GM23338 (cell line): ENCODE results near the gene PROSER1. TPM values are rescaled to one million over a fixed set of nuclear protein-coding genes. Genes with fewer than 3 reads are reported as not detected.

Experiments
- ATAC-seq: fragments of 200-7000 bp; cut with Tn5 transposase; 3 replicates; pipeline ENCODE4 v1.9.1; 2020
- DNase-seq: peaks from one replicate; pipeline ENCODE4 v3.0.0-alpha.2; 2015; ENCODE audit warnings: low spot score
- H2AFZ ChIP-seq: fragments of 200-600 bp; sonication (generic); 2 replicates; pipeline ENCODE4 v1.8.0; 2016; ENCODE audit warnings: antibody characterized with exemption, mild to moderate bottlenecking, moderate library complexity
- H3F3A ChIP-seq: fragments of 200-600 bp; sonication (generic); replicated peaks from 2 replicates; pipeline ENCODE4 v1.8.0; 2017; ENCODE audit warnings: antibody characterized with exemption, mixed run types, low read depth
- H3K27ac ChIP-seq: fragments of 200-600 bp; sonication (generic); 2 replicates; pipeline ENCODE4 v1.6.1; 2016; ENCODE audit warnings: low read depth
- H3K27me3 ChIP-seq: fragments of 200-600 bp; sonication (generic); 2 replicates; pipeline ENCODE4 v1.8.0; 2016; ENCODE audit warnings: mild to moderate bottlenecking, mixed run types, moderate library complexity; ENCODE audit not compliant: insufficient read depth
- H3K36me3 ChIP-seq: fragments of 200-600 bp; sonication (generic); 2 replicates; pipeline ENCODE4 v1.8.0; 2016; ENCODE audit warnings: mild to moderate bottlenecking; ENCODE audit not compliant: insufficient read depth
- H3K4me1 ChIP-seq: fragments of 200-600 bp; sonication (generic); 2 replicates; pipeline ENCODE4 v1.8.0; 2016; ENCODE audit warnings: mild to moderate bottlenecking, moderate library complexity; ENCODE audit not compliant: insufficient read depth
- H3K4me2 ChIP-seq: fragments of 200-600 bp; sonication (generic); 2 replicates; pipeline ENCODE4 v1.7.1; 2017; ENCODE audit warnings: mixed run types
- H3K4me3 ChIP-seq: fragments of 200-600 bp; sonication (generic); 2 replicates; pipeline ENCODE4 v1.6.1; 2016; ENCODE audit warnings: mixed run types
- H3K79me2 ChIP-seq: fragments of 200-600 bp; sonication (generic); replicated peaks from 2 replicates; pipeline ENCODE4 v1.8.0; 2017; ENCODE audit warnings: mild to moderate bottlenecking; ENCODE audit not compliant: insufficient read depth
- H3K9me2 ChIP-seq: fragments of 200-600 bp; sonication (generic); 2 replicates; pipeline ENCODE4 v1.8.0; 2017; ENCODE audit not compliant: insufficient read depth
- H4K20me1 ChIP-seq: fragments of 200-600 bp; sonication (generic); replicated peaks from 2 replicates; pipeline ENCODE4 v1.8.0; 2017; ENCODE audit warnings: mild to moderate bottlenecking; ENCODE audit not compliant: insufficient read depth
- H3K27ac Mint-ChIP-seq: 2 replicates; pipeline ENCODE4 v1.8.0; 2020; ENCODE audit warnings: inconsistent platforms, mild to moderate bottlenecking, moderate library complexity, mixed read lengths
- H3K27me3 Mint-ChIP-seq: 3 replicates; pipeline ENCODE4 v1.8.0; 2022; ENCODE audit warnings: low read depth, mild to moderate bottlenecking, moderate library complexity, mixed read lengths, inconsistent platforms; ENCODE audit not compliant: insufficient read depth, poor library complexity
- H3K36me3 Mint-ChIP-seq: 3 replicates; pipeline ENCODE4 v1.8.0; 2021; ENCODE audit warnings: low read depth, mild to moderate bottlenecking, inconsistent platforms, moderate library complexity, mixed read lengths
- H3K4me1 Mint-ChIP-seq: 3 replicates; pipeline ENCODE4 v1.8.0; 2020; ENCODE audit warnings: mild to moderate bottlenecking, inconsistent platforms, mixed read lengths
- H3K4me3 Mint-ChIP-seq: 3 replicates; pipeline ENCODE4 v1.8.0; 2021; ENCODE audit warnings: moderate library complexity, mild to moderate bottlenecking, inconsistent platforms, mixed read lengths
- H3K9me3 Mint-ChIP-seq: 3 replicates; pipeline ENCODE4 v1.8.0; 2020; ENCODE audit warnings: moderate library complexity, mild to moderate bottlenecking, inconsistent platforms, mixed read lengths
- CREB1 ChIP-seq: fragments of 250-450 bp; sonication (Bioruptor Pico); IDR thresholded peaks from 2 replicates; pipeline ENCODE4 v1.5.0; 2020; ENCODE audit warnings: low read depth, mild to moderate bottlenecking, moderate library complexity
- JUNB ChIP-seq: IDR thresholded peaks from one replicate; pipeline ENCODE4 v1.6.1; 2016; ENCODE audit warnings: antibody characterized with exemption; ENCODE audit not compliant: unreplicated experiment
- NANOG ChIP-seq: IDR thresholded peaks from 2 replicates; pipeline ENCODE4 v1.6.1; 2016; ENCODE audit warnings: antibody characterized with exemption, borderline replicate concordance
- polyA plus RNA-seq: library from polyadenylated mRNA; unstranded; fragments of >200 nt; fragmentation: Nextera tagmentation; extraction: Ambion mirVana; gene quantifications from 2 replicates; pipeline ENCODE4 v1.2.1, GENCODE V29; 2016
- total RNA-seq: library from RNA; depleted of rRNA; stranded (reverse); fragments of >200 nt; shearing (Covaris generic); gene quantifications from 2 replicates; pipeline ENCODE4 v1.2.3, GENCODE V29; 2014
- TF ChIP-seq, protein P1 (sequence below): IDR thresholded peaks from 2 replicates; pipeline ENCODE4 v1.6.1; 2016; ENCODE audit warnings: antibody characterized with exemption
- TF ChIP-seq, protein P2 (sequence below): fragments of 250-450 bp; sonication (Bioruptor Pico); IDR thresholded peaks from 2 replicates; pipeline ENCODE4 v1.5.0; 2020; ENCODE audit warnings: mild to moderate bottlenecking, moderate library complexity
- TF ChIP-seq, protein P3 (sequence below), 2 experiments: fragments of 200-600 bp in 1 of 2; sonication (generic) in 1 of 2; conservative IDR thresholded peaks; 2 replicates each; pipeline versions ENCODE4 v1.5.1 to v1.6.1; 2016 to 2017; ENCODE audit warnings: antibody characterized with exemption in 2 of 2, low read depth in 2 of 2, mild to moderate bottlenecking in 2 of 2, moderate library complexity in 1 of 2
- TF ChIP-seq, protein P4 (sequence below): IDR thresholded peaks from one replicate; pipeline ENCODE4 v1.6.1; 2018; ENCODE audit warnings: antibody characterized with exemption; ENCODE audit not compliant: unreplicated experiment

PROSER1 gene
- total and polyA plus RNA-seq, 2 experiments from 2014 or later = 64.9 to 116 TPM

DNA sequence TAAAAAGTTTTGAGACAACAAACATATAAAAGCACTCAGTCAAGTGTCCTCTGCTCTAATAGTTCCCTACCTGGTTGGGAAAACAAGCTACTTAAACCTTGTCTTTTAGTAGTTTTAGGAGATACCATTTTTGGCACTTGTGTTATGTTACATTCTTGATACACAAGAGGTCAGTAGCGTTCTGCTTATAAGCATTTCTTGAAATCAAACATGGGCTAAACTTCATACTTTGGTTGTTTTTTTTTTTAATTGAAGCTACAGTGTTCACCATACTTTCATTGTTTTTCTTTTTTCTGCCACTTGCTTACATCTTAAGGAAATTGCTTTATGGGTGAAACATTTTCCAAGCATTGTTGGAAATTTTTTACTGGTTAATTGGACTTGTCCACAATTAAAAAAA lies 13.3 kb upstream of the PROSER1 start:
- DNase-seq (peak; percentile 46), ATAC-seq (no peak)
- H3K4me3 Mint-ChIP-seq = no peak overlapping the region
- H3K27me3 ChIP-seq = no peaks in the 10 kb centered on the region
- TF ChIP-seq, protein P1, sequence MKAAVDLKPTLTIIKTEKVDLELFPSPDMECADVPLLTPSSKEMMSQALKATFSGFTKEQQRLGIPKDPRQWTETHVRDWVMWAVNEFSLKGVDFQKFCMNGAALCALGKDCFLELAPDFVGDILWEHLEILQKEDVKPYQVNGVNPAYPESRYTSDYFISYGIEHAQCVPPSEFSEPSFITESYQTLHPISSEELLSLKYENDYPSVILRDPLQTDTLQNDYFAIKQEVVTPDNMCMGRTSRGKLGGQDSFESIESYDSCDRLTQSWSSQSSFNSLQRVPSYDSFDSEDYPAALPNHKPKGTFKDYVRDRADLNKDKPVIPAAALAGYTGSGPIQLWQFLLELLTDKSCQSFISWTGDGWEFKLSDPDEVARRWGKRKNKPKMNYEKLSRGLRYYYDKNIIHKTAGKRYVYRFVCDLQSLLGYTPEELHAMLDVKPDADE = no peak
- TF ChIP-seq, protein P2, sequence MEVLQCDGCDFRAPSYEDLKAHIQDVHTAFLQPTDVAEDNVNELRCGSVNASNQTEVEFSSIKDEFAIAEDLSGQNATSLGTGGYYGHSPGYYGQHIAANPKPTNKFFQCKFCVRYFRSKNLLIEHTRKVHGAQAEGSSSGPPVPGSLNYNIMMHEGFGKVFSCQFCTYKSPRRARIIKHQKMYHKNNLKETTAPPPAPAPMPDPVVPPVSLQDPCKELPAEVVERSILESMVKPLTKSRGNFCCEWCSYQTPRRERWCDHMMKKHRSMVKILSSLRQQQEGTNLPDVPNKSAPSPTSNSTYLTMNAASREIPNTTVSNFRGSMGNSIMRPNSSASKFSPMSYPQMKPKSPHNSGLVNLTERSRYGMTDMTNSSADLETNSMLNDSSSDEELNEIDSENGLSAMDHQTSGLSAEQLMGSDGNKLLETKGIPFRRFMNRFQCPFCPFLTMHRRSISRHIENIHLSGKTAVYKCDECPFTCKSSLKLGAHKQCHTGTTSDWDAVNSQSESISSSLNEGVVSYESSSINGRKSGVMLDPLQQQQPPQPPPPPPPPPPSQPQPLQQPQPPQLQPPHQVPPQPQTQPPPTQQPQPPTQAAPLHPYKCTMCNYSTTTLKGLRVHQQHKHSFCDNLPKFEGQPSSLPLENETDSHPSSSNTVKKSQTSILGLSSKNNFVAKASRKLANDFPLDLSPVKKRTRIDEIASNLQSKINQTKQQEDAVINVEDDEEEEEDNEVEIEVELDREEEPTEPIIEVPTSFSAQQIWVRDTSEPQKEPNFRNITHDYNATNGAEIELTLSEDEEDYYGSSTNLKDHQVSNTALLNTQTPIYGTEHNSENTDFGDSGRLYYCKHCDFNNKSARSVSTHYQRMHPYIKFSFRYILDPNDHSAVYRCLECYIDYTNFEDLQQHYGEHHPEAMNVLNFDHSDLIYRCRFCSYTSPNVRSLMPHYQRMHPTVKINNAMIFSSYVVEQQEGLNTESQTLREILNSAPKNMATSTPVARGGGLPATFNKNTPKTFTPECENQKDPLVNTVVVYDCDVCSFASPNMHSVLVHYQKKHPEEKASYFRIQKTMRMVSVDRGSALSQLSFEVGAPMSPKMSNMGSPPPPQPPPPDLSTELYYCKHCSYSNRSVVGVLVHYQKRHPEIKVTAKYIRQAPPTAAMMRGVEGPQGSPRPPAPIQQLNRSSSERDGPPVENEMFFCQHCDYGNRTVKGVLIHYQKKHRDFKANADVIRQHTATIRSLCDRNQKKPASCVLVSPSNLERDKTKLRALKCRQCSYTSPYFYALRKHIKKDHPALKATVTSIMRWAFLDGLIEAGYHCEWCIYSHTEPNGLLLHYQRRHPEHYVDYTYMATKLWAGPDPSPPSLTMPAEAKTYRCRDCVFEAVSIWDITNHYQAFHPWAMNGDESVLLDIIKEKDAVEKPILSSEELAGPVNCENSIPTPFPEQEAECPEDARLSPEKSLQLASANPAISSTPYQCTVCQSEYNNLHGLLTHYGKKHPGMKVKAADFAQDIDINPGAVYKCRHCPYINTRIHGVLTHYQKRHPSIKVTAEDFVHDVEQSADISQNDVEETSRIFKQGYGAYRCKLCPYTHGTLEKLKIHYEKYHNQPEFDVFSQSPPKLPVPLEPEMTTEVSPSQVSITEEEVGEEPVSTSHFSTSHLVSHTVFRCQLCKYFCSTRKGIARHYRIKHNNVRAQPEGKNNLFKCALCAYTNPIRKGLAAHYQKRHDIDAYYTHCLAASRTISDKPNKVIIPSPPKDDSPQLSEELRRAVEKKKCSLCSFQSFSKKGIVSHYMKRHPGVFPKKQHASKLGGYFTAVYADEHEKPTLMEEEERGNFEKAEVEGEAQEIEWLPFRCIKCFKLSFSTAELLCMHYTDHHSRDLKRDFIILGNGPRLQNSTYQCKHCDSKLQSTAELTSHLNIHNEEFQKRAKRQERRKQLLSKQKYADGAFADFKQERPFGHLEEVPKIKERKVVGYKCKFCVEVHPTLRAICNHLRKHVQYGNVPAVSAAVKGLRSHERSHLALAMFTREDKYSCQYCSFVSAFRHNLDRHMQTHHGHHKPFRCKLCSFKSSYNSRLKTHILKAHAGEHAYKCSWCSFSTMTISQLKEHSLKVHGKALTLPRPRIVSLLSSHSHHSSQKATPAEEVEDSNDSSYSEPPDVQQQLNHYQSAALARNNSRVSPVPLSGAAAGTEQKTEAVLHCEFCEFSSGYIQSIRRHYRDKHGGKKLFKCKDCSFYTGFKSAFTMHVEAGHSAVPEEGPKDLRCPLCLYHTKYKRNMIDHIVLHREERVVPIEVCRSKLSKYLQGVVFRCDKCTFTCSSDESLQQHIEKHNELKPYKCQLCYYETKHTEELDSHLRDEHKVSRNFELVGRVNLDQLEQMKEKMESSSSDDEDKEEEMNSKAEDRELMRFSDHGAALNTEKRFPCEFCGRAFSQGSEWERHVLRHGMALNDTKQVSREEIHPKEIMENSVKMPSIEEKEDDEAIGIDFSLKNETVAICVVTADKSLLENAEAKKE = no peak
- TF ChIP-seq, protein P3, sequence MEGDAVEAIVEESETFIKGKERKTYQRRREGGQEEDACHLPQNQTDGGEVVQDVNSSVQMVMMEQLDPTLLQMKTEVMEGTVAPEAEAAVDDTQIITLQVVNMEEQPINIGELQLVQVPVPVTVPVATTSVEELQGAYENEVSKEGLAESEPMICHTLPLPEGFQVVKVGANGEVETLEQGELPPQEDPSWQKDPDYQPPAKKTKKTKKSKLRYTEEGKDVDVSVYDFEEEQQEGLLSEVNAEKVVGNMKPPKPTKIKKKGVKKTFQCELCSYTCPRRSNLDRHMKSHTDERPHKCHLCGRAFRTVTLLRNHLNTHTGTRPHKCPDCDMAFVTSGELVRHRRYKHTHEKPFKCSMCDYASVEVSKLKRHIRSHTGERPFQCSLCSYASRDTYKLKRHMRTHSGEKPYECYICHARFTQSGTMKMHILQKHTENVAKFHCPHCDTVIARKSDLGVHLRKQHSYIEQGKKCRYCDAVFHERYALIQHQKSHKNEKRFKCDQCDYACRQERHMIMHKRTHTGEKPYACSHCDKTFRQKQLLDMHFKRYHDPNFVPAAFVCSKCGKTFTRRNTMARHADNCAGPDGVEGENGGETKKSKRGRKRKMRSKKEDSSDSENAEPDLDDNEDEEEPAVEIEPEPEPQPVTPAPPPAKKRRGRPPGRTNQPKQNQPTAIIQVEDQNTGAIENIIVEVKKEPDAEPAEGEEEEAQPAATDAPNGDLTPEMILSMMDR (conservative IDR thresholded peaks at IDR 0.05; ENCODE audit: low read depth in 2 of 2) = peak in 1 of 2 experiments; percentile 59
- TF ChIP-seq CREB1 (CRISPR knock-in tag) = no peak
- TF ChIP-seq JUNB = no peak
- TF ChIP-seq, protein P4, sequence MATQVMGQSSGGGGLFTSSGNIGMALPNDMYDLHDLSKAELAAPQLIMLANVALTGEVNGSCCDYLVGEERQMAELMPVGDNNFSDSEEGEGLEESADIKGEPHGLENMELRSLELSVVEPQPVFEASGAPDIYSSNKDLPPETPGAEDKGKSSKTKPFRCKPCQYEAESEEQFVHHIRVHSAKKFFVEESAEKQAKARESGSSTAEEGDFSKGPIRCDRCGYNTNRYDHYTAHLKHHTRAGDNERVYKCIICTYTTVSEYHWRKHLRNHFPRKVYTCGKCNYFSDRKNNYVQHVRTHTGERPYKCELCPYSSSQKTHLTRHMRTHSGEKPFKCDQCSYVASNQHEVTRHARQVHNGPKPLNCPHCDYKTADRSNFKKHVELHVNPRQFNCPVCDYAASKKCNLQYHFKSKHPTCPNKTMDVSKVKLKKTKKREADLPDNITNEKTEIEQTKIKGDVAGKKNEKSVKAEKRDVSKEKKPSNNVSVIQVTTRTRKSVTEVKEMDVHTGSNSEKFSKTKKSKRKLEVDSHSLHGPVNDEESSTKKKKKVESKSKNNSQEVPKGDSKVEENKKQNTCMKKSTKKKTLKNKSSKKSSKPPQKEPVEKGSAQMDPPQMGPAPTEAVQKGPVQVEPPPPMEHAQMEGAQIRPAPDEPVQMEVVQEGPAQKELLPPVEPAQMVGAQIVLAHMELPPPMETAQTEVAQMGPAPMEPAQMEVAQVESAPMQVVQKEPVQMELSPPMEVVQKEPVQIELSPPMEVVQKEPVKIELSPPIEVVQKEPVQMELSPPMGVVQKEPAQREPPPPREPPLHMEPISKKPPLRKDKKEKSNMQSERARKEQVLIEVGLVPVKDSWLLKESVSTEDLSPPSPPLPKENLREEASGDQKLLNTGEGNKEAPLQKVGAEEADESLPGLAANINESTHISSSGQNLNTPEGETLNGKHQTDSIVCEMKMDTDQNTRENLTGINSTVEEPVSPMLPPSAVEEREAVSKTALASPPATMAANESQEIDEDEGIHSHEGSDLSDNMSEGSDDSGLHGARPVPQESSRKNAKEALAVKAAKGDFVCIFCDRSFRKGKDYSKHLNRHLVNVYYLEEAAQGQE = no peak
- TF ChIP-seq NANOG = no peak
- H3K36me3 ChIP-seq = no peaks in the 10 kb centered on the region
- H3K27me3 Mint-ChIP-seq = no peaks in the 10 kb centered on the region
- no peak overlapping the region for H3K4me2 ChIP-seq
- no peak overlapping the region; the same call in 1 of the 2 replicates for H3K27ac Mint-ChIP-seq
- no peak overlapping the region for H3K4me3 ChIP-seq
- H3K27ac ChIP-seq = no peak overlapping the region
- H3F3A ChIP-seq = no peaks in the 10 kb centered on the region
- no peaks in the 10 kb centered on the region for H3K79me2 ChIP-seq
- peaks cover 24% of the 10 kb centered on the region for H3K4me1 ChIP-seq
- peaks cover 42% of the 10 kb centered on the region for H3K4me1 Mint-ChIP-seq
- 0 out of 3 replicates have a peak, but pooled peaks cover 2% of the 10 kb centered on the region for H3K36me3 Mint-ChIP-seq
- H4K20me1 ChIP-seq = 0 out of 2 replicates have a peak, but pooled peaks cover 3% of the 10 kb centered on the region
- no peaks in the 10 kb centered on the region for H3K9me2 ChIP-seq
- H3K9me3 Mint-ChIP-seq = no peaks in the 10 kb centered on the region
- no peak overlapping the region for H2AFZ ChIP-seq
